GM12892 (cell line): ENCODE results near the gene DGCR2.
"Not testable (repeated sequence)": the region's sequence is repeated elsewhere in the genome, so short reads cannot be mapped to it uniquely, and the experiment has no call there.

Source experiments
- POLR2A ChIP-seq: IDR thresholded peaks from 2 replicates; pipeline ENCODE4 v1.6.1; 2011; ENCODE audit warnings: low read depth, low read length, control low read depth
- POLR2AphosphoS5 ChIP-seq: IDR thresholded peaks from 2 replicates; pipeline ENCODE4 v1.6.1; 2011; ENCODE audit warnings: low read depth, low read length, control low read depth
- TAF1 ChIP-seq: IDR thresholded peaks from 2 replicates; pipeline ENCODE4 v1.6.1; 2011; ENCODE audit warnings: low read depth, mild to moderate bottlenecking, control low read depth, low read length, borderline replicate concordance

GRCh38 chr22:19034031-19034723 is 88.0 kb downstream of the DGCR2 start:
- not testable (repeated sequence) for TF ChIP-seq POLR2AphosphoS5, TAF1, POLR2A
